AG09319 (cell line): ENCODE results near the gene MUC21.
"Not testable (repeated sequence)": the region's sequence is repeated elsewhere in the genome, so short reads cannot be mapped to it uniquely, and the experiment has no call there.

Experiments used
- DNase-seq: peaks from one replicate; pipeline ENCODE4 v3.0.0-alpha.2; 2010; ENCODE audit warnings: low read depth; ENCODE audit errors: extremely low read depth
- CTCF ChIP-seq: IDR thresholded peaks from 2 replicates; pipeline ENCODE4 v1.5.1; 2011; ENCODE audit warnings: low read depth, mild to moderate bottlenecking, inconsistent platforms, low read length, moderate library complexity

Gene MUC21

GRCh38 chr6:31008165-31008564, 24.6 kb downstream of the MUC21 start:
- TF ChIP-seq CTCF = no peak
- no peak for DNase-seq

- no peak for DNase-seq
- no peak for TF ChIP-seq CTCF
Measured at GRCh38 chr6:31009731-31010130, 26.2 kb downstream of the MUC21 start.

- peak; percentile 0 for DNase-seq
- TF ChIP-seq CTCF = no peak
Measured at GRCh38 chr6:31010393-31011060, 27.0 kb downstream of the MUC21 start, which contains the start of gene MUC22. MUC22 (plus strand) TSS chr6:31010474; CDS start chr6:31010707, 233 bp downstream.

GRCh38 chr6:31011153-31011552, 27.6 kb downstream of the MUC21 start:
- DNase-seq = no peak
- no peak for TF ChIP-seq CTCF

GRCh38 chr6:31016659-31017299, 33.3 kb downstream of the MUC21 start:
- TF ChIP-seq CTCF = no peak
- DNase-seq = no peak

- not testable (repeated sequence) for DNase-seq
Measured at GRCh38 chr6:31017436-31017835, 33.9 kb downstream of the MUC21 start.

- DNase-seq = no peak
- no peak for TF ChIP-seq CTCF
Measured at GRCh38 chr6:31020057-31020456, 36.5 kb downstream of the MUC21 start.

GRCh38 chr6:31020631-31021255, 37.2 kb downstream of the MUC21 start:
- DNase-seq = not testable (repeated sequence)

- not testable (repeated sequence) for DNase-seq
Measured at GRCh38 chr6:31021705-31022531, 38.4 kb downstream of the MUC21 start.
